GM21737 (cell line): Measurements from ENCODE around the gene IL1RL1.

ENCODE experiments used
- ATAC-seq: cut with Tn5 transposase; IDR thresholded peaks from one replicate; pipeline ENCODE4 v1.9.1; 2021; ENCODE audit warnings: mild to moderate bottlenecking, moderate library complexity; ENCODE audit not compliant: unreplicated experiment

IL1RL1 gene

GRCh38 chr2:102366406-102367112, 55.2 kb downstream of the IL1RL1 start:
- ATAC-seq: peak; percentile 60

GRCh38 chr2:102367331-102367971, 56.1 kb downstream of the IL1RL1 start:
- ATAC-seq: peak; percentile 53

- ATAC-seq: no peak
Observed at GRCh38 chr2:102368461-102369109, 57.2 kb downstream of the IL1RL1 start.

GRCh38 chr2:102369866-102370265, 58.5 kb downstream of the IL1RL1 start:
- no peak for ATAC-seq

GRCh38 chr2:102376052-102376591, 64.8 kb downstream of the IL1RL1 start:
- no peak for ATAC-seq

- no peak for ATAC-seq
Observed at GRCh38 chr2:102383722-102384121, 72.4 kb downstream of the IL1RL1 start.

- no peak for ATAC-seq
Observed at GRCh38 chr2:102385522-102385921, 74.2 kb downstream of the IL1RL1 start.

GRCh38 chr2:102386004-102386403, 74.6 kb downstream of the IL1RL1 start:
- ATAC-seq: no peak

GRCh38 chr2:102386867-102387541, 75.6 kb downstream of the IL1RL1 start:
- no peak for ATAC-seq

- no peak for ATAC-seq
Observed at GRCh38 chr2:102387763-102388546, 76.6 kb downstream of the IL1RL1 start.

GRCh38 chr2:102391565-102391964, 80.2 kb downstream of the IL1RL1 start:
- ATAC-seq: no peak

- ATAC-seq: no peak
Observed at GRCh38 chr2:102392096-102392495, 80.7 kb downstream of the IL1RL1 start.

- no peak for ATAC-seq
Observed at GRCh38 chr2:102392942-102393341, 81.6 kb downstream of the IL1RL1 start.

- no peak for ATAC-seq
Observed at GRCh38 chr2:102396012-102396411, 84.6 kb downstream of the IL1RL1 start.

GRCh38 chr2:102397209-102397608, 85.8 kb downstream of the IL1RL1 start:
- ATAC-seq: no peak

GRCh38 chr2:102399499-102400141, 88.3 kb downstream of the IL1RL1 start:
- ATAC-seq: no peak

GRCh38 chr2:102401456-102401855, 90.1 kb downstream of the IL1RL1 start:
- ATAC-seq: no peak
